Measurements from ENCODE around the gene BLNK. TPM values are rescaled to one million over a fixed set of nuclear protein-coding genes. Genes with fewer than 3 reads are reported as not detected.

Gene BLNK
- total and polyA plus RNA-seq, 9 of the 15 experiments (the other 6 are each of a cell fraction or from before 2014, with no cell fraction given): not detected

GRCh38 chr10:96319754-96320474 lies 48.5 kb upstream of the BLNK start:
- no peak for FAIRE-seq
- no peaks in the 10 kb centered on the region for H3K9me3 ChIP-seq (replicated peaks; ENCODE audit: control insufficient read depth, insufficient read depth, low read depth, low read length)
- ChIA-PET POLR2A (no interaction called here), CTCF (ENCODE audit: low intra/inter-chr PET ratio) (no interaction called here)
- no peak overlapping the region for H3K4me2 ChIP-seq (ENCODE audit: insufficient read depth, low read length)
- no peak overlapping the region for H3K9ac ChIP-seq (ENCODE audit: insufficient read depth in 1 of 2, low read depth in 2 of 2, low read length in 2 of 2)
- peaks cover 4 to 13% of the 10 kb centered on the region in 2 experiments; a peak in 3 of 5 replicates for H3K27me3 ChIP-seq (ENCODE audit: control insufficient read depth in 2 of 2, insufficient read depth in 2 of 2, low read length in 2 of 2)
- WGBS (ENCODE audit: insufficient coverage, low coverage, missing lambda C conversion rate): 0% methylated on average over 3 of the region's 3 CpGs
- DNase-seq (ENCODE audit: extremely low read depth in 1 of 4, low spot score in 3 of 4): peak in 1 of 4 experiments; percentile 6
- H3K36me3 ChIP-seq (ENCODE audit: control insufficient read depth, insufficient read depth, low read length): no peaks in the 10 kb centered on the region
- intact Hi-C loops (cut with micrococcal nuclease): no loop called here
- H3K9me1 ChIP-seq (ENCODE audit: control insufficient read depth, insufficient read depth, low read length): no peaks in the 10 kb centered on the region
- no peak overlapping the region for H3K27ac ChIP-seq (ENCODE audit: extremely low read depth, low read depth, low read length)
- TF ChIP-seq NFE2L1 (tag; IDR thresholded peaks at IDR 0.05; ENCODE audit: borderline replicate concordance, low read depth) (peak; percentile 83), NFE2 (IDR thresholded peaks at IDR 0.05; ENCODE audit: low read depth) (peak; percentile 80), CREM (IDR thresholded peaks at IDR 0.05; ENCODE audit: low read depth) (no peak), MAFK (IDR thresholded peaks at IDR 0.05; ENCODE audit: low read length) (peak; percentile 84), MAFF (IDR thresholded peaks at IDR 0.05; ENCODE audit: low read length) (peak; percentile 86), ZNF316 (IDR thresholded peaks at IDR 0.05) (peak; percentile 91), GABPB2 (CRISPR knock-in tag; conservative IDR thresholded peaks at IDR 0.05) (no peak), MAFG (tag; conservative IDR thresholded peaks at IDR 0.05) (peak; percentile 96), C11orf30 (IDR thresholded peaks at IDR 0.05; ENCODE audit: low read depth) (peak; percentile 90), BACH1 (tag; IDR thresholded peaks at IDR 0.05) (peak; percentile 78; the same call in 1 of the 2 replicates)
- H4K20me1 ChIP-seq (replicated peaks; ENCODE audit: control insufficient read depth, insufficient read depth, low read length): no peaks in the 10 kb centered on the region
- no peak overlapping the region for H3K4me3 ChIP-seq
- in situ Hi-C loops (cut with MboI): loop anchor here (10.0 kb wide), 1 partner anchor 305 kb away; no protein-coding TSS in a partner anchor
- ATAC-seq: no peak
- H3K79me2 ChIP-seq (ENCODE audit: control insufficient read depth, insufficient read depth, low read length): no peaks in the 10 kb centered on the region
- no peak overlapping the region for H2AFZ ChIP-seq (ENCODE audit: low read depth, low read length)
- H3K4me1 ChIP-seq (replicated peaks in 1 of 2; ENCODE audit: control insufficient read depth in 2 of 2, insufficient read depth in 2 of 2, low read length in 2 of 2): no peaks in the 10 kb centered on the region
- BruUV-seq (replicated peaks): no TSS peak

Data from K562 (cell line).